Nephron (organoid): ENCODE data around the gene DNAJC30.
A peak's percentile ranks its signal among the peaks of the same experiment; 100 is the strongest.

ENCODE experiments used
- H3K27ac Mint-ChIP-seq, 3 experiments: 2 replicates each; pipeline ENCODE4 v1.8.0; 2020; ENCODE audit warnings: mixed read lengths in 3 of 3, mild to moderate bottlenecking in 2 of 3, moderate library complexity in 1 of 3
- H3K27me3 Mint-ChIP-seq: 2 replicates; pipeline ENCODE4 v1.8.0; 2021; ENCODE audit warnings: low read depth, mild to moderate bottlenecking, moderate library complexity, mixed read lengths
- H3K36me3 Mint-ChIP-seq: 2 replicates; pipeline ENCODE4 v1.8.0; 2020; ENCODE audit warnings: low read depth, mixed read lengths
- H3K4me1 Mint-ChIP-seq: 2 replicates; pipeline ENCODE4 v1.8.0; 2020; ENCODE audit warnings: mixed read lengths
- H3K4me3 Mint-ChIP-seq, 3 experiments: 2 replicates each; pipeline ENCODE4 v1.8.0; 2020; ENCODE audit warnings: mild to moderate bottlenecking in 3 of 3, mixed read lengths in 3 of 3, moderate library complexity in 2 of 3
- H3K9me3 Mint-ChIP-seq: 2 replicates; pipeline ENCODE4 v1.8.0; 2020; ENCODE audit warnings: mixed read lengths
- TF ChIP-seq, protein P1 (sequence below), 3 experiments: fragments of 200-600 bp; sonication (generic); IDR thresholded peaks; one replicate each; pipeline ENCODE4 v1.5.0; 2021; ENCODE audit warnings: antibody characterized with exemption in 3 of 3; ENCODE audit not compliant: unreplicated experiment in 3 of 3

DNAJC30 gene

DNA sequence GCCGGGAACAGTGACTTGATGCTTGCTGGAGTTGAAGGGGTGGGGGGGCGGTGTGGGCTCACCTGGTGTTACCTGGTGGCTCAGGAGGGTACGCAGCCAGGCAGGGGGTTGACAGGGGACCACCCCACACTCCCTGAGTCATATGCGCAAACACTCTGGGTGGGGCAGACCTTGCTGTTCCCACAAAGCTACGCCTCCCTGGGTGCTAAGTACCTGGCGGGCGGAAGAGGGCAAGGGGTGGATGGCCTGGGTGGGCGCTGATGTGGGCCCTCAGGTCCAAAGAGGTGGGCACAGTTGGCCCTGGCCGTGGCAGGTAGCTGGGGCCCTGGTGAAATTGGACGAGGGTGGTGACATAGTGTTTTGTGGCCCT lies 22.3 kb upstream of the DNAJC30 start:
- Mint-ChIP-seq H3K9me3 (no peaks in the 10 kb centered on the region), H3K4me3 (peak overlapping the region in 1 of 3 experiments; percentile 73), H3K4me1 (peaks cover 40% of the 10 kb centered on the region), H3K27me3 (no peaks in the 10 kb centered on the region), H3K27ac (peak overlapping the region in 2 of 3 experiments; percentile 43 to 59), H3K36me3 (peaks cover 10% of the 10 kb centered on the region)
- TF ChIP-seq, protein P1, sequence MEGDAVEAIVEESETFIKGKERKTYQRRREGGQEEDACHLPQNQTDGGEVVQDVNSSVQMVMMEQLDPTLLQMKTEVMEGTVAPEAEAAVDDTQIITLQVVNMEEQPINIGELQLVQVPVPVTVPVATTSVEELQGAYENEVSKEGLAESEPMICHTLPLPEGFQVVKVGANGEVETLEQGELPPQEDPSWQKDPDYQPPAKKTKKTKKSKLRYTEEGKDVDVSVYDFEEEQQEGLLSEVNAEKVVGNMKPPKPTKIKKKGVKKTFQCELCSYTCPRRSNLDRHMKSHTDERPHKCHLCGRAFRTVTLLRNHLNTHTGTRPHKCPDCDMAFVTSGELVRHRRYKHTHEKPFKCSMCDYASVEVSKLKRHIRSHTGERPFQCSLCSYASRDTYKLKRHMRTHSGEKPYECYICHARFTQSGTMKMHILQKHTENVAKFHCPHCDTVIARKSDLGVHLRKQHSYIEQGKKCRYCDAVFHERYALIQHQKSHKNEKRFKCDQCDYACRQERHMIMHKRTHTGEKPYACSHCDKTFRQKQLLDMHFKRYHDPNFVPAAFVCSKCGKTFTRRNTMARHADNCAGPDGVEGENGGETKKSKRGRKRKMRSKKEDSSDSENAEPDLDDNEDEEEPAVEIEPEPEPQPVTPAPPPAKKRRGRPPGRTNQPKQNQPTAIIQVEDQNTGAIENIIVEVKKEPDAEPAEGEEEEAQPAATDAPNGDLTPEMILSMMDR (IDR thresholded peaks at IDR 0.05; ENCODE audit: unreplicated experiment in 3 of 3): no peak

DNA sequence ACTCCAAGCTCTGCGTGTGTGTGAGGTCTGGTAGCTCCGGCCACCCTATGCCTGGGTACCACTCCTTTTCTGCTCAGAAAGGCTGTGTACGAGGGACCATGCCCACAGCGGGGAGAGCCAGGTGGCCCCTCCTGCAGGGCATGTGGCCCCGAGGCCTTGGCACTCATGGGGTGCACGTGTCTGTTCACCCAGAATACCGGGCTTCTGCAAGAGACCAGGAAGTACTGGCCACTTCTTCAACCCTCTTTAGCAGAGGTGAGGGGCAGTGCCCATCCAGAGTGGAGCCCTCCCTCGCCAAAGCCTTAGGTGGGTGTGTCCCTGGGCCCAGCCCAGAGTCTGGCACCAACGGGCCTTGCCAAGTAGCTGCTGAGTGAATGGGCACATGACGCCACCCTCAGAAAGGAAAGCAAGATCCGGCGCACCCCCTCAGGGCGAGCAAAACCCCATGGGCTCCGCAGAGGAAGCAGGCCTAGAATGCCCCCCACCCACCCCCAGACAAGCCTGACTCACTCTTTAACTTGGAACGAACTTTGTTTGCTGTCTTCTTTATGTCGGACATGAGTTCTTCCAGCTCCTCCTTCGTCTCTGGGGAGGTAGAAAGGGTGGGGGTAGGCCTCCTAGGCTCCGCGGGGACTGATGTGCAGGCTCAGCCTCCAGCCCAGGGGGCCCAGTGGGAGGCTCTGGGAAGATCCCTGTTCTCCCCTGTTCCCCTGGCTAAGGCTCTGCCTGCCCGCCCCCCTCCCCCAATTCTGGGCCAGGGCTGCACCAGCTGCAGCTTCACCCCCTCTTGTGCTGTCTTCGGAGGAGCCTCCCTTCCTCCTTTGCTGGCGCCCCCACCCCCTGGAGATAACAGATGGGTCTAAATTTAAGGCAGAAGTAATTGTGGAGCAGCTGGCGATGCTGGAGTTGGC lies 21.6 kb upstream of the DNAJC30 start:
- H3K4me1 Mint-ChIP-seq: peaks cover 40% of the 10 kb centered on the region
- TF ChIP-seq, protein P1 (IDR thresholded peaks at IDR 0.05; ENCODE audit: unreplicated experiment in 3 of 3): no peak
- H3K4me3 Mint-ChIP-seq: peak overlapping the region in 2 of 3 experiments; percentile 54 to 73
- H3K27me3 Mint-ChIP-seq: no peaks in the 10 kb centered on the region
- H3K36me3 Mint-ChIP-seq: peaks cover 10% of the 10 kb centered on the region
- no peaks in the 10 kb centered on the region for H3K9me3 Mint-ChIP-seq
- H3K27ac Mint-ChIP-seq: peak overlapping the region in 2 of 3 experiments; percentile 43 to 59

DNA sequence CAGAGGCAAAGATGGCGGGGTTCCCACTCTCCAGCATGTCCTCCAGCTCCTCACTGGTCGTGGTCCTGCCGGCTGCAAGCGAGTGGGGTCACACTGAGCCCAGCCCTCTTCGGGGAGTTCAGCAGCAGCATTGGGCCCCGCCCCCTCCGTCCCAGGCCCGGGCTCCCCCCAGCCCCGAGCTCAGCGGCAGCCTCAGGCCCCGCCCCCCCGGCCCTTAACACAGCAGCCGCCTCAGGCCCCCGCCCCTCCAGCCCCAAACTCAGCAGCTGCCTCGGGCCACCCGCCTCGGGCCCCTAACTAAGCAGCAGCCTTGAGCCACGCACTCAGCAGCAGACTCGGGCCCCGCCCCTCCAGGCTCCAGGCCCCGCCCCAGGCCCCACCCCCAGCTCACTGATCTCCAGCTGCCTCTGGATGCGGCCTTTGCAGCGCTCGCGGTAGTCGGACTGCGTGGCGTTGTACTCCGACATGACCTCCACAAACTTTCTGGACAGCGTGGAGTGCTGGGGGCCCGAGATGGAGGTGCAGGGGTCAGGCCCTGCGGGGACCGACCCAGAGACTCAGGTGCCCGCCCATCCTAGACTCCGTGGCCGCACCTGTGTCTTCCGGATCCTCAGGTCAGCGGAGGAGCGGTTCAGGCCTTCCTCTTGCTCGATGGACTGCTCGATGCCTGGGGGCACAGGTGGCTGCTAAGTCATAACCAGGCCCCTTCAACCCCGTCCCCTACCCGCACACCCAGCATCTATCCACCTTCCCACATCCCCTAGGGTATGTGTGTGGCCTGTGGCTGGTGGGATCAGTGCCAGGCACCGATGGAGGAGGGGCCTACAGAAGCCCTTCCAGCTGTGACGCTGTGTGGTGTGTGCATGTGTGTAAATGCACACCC lies 20.7 kb upstream of the DNAJC30 start:
- Mint-ChIP-seq H3K9me3 (no peaks in the 10 kb centered on the region), H3K36me3 (peaks cover 10% of the 10 kb centered on the region), H3K27me3 (no peaks in the 10 kb centered on the region), H3K4me3 (peak overlapping the region; percentile 8 to 45 (median 36)), H3K27ac (peak overlapping the region in 1 of 3 experiments; percentile 10), H3K4me1 (peaks cover 40% of the 10 kb centered on the region)
- TF ChIP-seq, protein P1 (IDR thresholded peaks at IDR 0.05; ENCODE audit: unreplicated experiment in 3 of 3): no peak

DNA sequence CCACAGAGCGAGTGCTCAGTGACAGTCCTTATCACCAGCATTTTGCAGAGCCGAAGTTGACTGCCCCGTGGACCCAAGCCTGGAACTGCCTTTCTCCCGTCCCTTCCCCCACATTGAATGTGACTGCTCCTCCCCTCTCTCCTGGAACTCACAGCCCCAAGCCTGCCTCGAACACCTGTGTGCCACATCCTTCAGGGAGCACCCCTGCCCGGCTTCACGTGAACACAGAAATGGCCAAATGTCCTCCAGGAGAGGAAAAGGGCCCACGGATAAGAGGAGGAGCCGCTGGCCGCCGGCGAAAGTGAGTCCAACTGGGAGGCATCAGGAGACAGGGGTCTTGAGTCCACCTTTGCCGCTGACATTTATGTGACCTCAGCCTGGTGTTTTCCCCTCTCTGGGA lies 20.0 kb upstream of the DNAJC30 start:
- H3K4me3 Mint-ChIP-seq: peak overlapping the region; percentile 8 to 42 (median 36)
- TF ChIP-seq, protein P1 (IDR thresholded peaks at IDR 0.05; ENCODE audit: unreplicated experiment in 3 of 3): no peak
- H3K9me3 Mint-ChIP-seq: no peaks in the 10 kb centered on the region
- H3K4me1 Mint-ChIP-seq: peaks cover 40% of the 10 kb centered on the region
- H3K27me3 Mint-ChIP-seq: no peaks in the 10 kb centered on the region
- H3K27ac Mint-ChIP-seq: no peak overlapping the region
- peaks cover 15% of the 10 kb centered on the region for H3K36me3 Mint-ChIP-seq

DNA sequence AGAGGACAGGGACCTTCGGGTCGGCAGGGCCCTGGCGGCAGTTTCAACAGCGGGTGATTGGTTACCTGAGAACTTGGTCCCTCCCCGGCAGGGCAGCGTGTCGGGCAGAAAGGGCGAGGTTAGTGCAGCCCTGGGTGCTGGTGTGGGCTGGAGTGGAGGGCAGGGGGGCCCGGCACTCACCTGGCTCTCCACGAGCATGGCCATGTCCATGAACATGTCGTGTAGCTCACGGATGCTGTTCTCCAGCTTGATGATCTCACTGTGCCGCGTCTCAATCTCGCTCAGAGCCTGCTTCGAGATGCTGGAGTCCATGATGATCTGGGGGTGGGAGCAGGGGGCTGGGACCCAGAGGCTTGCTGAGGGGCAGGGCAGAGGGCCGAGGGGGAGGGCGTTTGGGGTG lies 19.4 kb upstream of the DNAJC30 start:
- no peak overlapping the region for H3K4me3 Mint-ChIP-seq
- TF ChIP-seq, protein P1 (IDR thresholded peaks at IDR 0.05; ENCODE audit: unreplicated experiment in 3 of 3): no peak
- H3K27ac Mint-ChIP-seq: peak overlapping the region in 1 of 3 experiments; percentile 6
- H3K36me3 Mint-ChIP-seq: peaks cover 15% of the 10 kb centered on the region
- H3K4me1 Mint-ChIP-seq: peaks cover 40% of the 10 kb centered on the region
- no peaks in the 10 kb centered on the region for H3K27me3 Mint-ChIP-seq
- no peaks in the 10 kb centered on the region for H3K9me3 Mint-ChIP-seq
